GM19438 (cell line): ENCODE results near the gene CLCA1.
A peak's percentile ranks its signal among the peaks of the same experiment; 100 is the strongest.

Experiments
- ATAC-seq: cut with Tn5 transposase; IDR thresholded peaks from one replicate; pipeline ENCODE4 v1.9.1; 2021; ENCODE audit warnings: low read depth; ENCODE audit not compliant: unreplicated experiment

Gene CLCA1

DNA sequence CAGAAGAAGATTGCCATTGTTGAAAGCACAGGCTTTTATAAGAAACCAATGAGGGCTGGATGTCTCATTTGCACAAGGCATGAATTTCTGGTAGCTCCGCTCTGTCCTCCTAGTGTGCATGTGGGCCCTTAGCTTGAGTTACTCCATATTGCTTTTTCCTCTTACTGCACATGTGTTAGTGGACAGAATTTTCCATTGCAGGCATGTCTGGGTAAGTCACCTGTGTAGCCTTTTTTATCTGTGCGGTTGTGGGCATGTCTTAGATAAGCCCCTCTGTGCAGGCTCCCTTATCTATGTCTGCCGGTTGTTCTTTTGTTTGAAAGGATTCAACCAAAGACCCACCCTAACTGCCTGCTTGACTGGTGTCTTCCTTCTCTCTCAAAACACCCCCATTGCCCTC is 7.2 kb upstream of the CLCA1 start:
- ATAC-seq: no peak

GRCh38 chr1:86464819-86465218 is 3.9 kb upstream of the CLCA1 start:
- no peak for ATAC-seq

- no peak for ATAC-seq
Measured at GRCh38 chr1:86466109-86466844, 2.5 kb upstream of the CLCA1 start.

- ATAC-seq: no peak
Measured at GRCh38 chr1:86466986-86467385, 1.7 kb upstream of the CLCA1 start.

GRCh38 chr1:86470859-86471258 is 2.1 kb downstream of the CLCA1 start:
- no peak for ATAC-seq

DNA sequence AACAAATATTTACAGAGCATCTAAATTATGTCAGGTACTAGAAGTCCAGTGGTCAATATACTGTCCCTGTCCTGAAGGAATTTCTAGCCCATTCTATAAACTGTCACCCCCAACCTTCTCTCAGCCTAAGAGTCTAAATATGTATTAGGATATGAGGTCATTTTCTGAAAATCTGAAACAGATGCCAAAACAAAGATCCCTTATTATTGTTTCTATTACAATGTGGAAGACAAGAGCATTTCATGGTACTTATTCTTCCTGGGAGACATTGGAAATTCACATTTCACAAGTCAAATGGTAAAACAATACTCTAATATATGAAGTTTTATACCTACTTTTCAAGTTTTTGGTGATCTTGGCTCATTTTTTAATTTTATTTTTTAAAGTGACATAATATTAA is 2.6 kb downstream of the CLCA1 start:
- no peak for ATAC-seq

DNA sequence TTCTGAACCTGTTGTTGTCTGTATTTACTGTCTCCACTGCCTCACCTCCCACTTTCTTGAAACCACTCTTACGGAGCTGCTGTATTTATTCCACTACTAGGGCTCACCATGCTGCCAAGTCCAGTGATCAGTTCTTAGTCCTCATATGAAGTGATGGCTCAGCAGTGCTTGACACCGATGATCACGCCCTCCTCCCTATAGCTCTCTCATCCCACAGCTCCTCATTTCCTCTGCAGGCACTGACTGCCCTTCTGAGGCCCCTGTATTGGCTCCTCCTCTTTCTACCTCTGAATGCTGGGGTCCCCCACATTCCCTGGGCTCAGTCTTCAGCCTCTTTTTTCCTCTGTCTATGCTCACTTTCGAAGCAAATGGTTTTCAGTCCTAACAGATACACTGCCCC is 3.4 kb downstream of the CLCA1 start:
- no peak for ATAC-seq

GRCh38 chr1:86472767-86473166 is 4.0 kb downstream of the CLCA1 start:
- no peak for ATAC-seq

GRCh38 chr1:86477256-86477655 is 8.5 kb downstream of the CLCA1 start:
- ATAC-seq: no peak

GRCh38 chr1:86477682-86478081 is 9.0 kb downstream of the CLCA1 start:
- ATAC-seq: no peak

- ATAC-seq: no peak
Measured at GRCh38 chr1:86478416-86479156, 9.9 kb downstream of the CLCA1 start.

DNA sequence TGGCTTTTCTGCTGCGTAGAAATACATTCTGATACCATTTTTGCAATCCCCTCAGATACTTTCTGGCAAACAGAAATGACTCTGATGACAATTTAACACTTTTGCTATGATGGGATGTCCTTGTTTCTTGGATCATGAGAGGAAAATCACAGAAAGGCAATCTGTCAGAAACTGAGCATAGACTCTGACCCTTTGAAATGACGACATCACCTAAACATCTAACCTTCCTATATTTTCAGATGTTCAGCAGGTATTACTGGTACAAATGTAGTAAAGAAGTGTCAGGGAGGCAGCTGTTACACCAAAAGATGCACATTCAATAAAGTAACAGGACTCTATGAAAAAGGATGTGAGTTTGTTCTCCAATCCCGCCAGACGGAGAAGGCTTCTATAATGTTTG is 13.2 kb downstream of the CLCA1 start:
- ATAC-seq: no peak

- no peak for ATAC-seq
Measured at GRCh38 chr1:86487131-86487810, 18.5 kb downstream of the CLCA1 start.

DNA sequence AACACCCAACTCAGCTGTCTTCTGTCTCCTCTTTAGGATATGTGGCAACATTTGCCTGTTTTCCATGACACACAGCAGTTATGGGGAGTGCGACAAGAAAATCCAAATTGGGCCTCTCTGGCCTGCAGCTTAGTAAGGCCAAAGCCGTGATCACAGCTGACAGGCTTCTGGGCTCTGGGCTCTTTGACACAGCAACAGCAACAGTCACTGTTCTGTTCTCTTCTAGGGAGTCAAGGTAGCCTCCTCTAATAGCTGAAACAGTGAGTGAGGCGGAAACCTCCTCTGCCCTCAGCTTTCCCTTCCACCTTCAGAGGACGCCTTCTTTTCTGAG is 19.0 kb downstream of the CLCA1 start:
- no peak for ATAC-seq

DNA sequence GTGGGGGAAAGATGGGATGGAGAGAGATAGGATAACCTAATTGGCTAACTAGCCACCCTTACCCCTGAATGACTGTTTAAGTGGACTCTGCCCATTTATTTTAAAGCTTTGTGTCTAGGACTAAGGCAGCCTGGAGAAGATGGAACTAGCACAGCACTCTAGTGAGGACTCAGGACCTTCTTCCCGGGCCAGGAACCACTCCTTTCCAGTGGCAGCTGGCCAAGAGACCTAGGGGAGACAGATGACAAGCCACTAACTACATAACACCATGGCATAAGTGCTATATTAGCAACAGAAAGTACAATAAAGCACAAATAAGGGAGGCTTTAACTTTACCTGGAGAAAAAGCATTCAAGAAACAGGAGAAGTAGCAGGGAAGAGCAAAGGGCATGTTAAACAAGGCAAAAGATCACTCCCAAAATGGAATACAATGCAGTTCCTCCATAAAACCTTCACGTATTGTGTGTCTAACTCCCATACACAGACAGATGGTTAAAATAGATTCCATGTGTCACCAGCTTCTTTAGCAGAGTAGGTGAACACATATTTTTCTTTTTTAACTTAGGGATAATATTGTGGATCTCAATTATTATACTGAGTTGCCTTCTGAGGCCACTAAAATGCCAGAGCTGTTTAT is 20.6 kb downstream of the CLCA1 start:
- ATAC-seq: no peak

GRCh38 chr1:86491171-86491950 is 22.6 kb downstream of the CLCA1 start:
- ATAC-seq: no peak

DNA sequence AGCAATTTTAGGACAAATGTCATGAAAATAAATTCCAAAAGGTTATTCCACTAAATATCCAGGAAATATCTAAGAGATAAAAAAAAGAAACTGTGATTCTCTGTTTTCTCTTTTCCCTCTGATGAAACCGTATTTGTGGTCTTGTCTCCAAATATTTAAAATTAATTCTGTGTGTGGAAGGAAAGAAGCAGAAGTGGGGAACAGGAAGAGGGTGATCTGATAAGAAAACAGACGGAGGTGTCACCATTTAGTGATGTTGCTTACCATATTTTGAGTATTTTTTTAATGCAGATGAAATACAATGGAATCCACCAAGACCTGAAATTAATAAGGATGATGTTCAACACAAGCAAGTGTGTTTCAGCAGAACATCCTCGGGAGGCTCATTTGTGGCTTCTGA is 29.6 kb downstream of the CLCA1 start:
- ATAC-seq: no peak

GRCh38 chr1:86499987-86500593 is 31.4 kb downstream of the CLCA1 start:
- ATAC-seq: peak; percentile 47

GRCh38 chr1:86500714-86501113 is 32.0 kb downstream of the CLCA1 start:
- no peak for ATAC-seq

DNA sequence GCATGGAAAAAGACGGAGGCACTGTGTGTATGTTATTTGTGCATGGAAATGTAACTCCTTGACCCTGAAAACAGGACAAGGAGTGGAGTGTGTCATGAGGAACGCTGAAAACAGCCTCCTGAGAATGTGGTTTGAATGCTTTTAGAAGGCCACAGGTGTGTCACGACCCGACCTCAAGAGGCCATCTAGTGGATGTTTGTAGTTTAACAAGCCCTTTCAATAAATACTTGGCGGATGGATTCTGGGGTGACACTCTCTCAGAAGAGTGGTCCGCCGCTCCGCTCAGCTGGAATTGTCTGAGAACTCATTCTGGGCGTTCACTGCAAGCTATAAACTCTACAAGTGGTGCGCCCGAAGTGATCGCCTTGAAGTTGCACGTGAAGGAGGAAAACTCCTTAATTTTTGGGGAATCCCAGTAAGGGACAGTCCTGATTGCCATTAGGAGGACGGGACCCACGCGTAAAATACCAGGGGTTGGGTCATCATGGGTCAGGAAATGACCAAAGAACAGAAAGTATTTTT is 33.5 kb downstream of the CLCA1 start:
- peak; percentile 74 for ATAC-seq
